Lower lobe of right lung (tissue), 2 donors: Measurements from ENCODE around the gene PDLIM5. TPM values are rescaled to one million over a fixed set of nuclear protein-coding genes. Genes with fewer than 3 reads are reported as not detected.

ENCODE experiments used
- ATAC-seq, 2 donors: fragments of 200-7000 bp; cut with Tn5 transposase; one replicate each; pipeline ENCODE4 v1.9.1; 2020 to 2022; ENCODE audit warnings: mild to moderate bottlenecking in 2 of 2, moderate library complexity in 2 of 2
- DNase-seq: peaks from one replicate; pipeline ENCODE4 v3.0.0-alpha.2; 2020
- H3K27ac ChIP-seq: fragments of 200-600 bp; one replicate; pipeline ENCODE4 v1.8.0; 2022
- H3K27me3 ChIP-seq: fragments of 200-600 bp; one replicate; pipeline ENCODE4 v1.8.0; 2022; ENCODE audit warnings: low read depth
- H3K36me3 ChIP-seq: fragments of 200-600 bp; one replicate; pipeline ENCODE4 v1.8.0; 2022; ENCODE audit warnings: mild to moderate bottlenecking
- H3K4me1 ChIP-seq: fragments of 200-600 bp; one replicate; pipeline ENCODE4 v1.8.0; 2022
- H3K4me3 ChIP-seq: fragments of 200-600 bp; one replicate; pipeline ENCODE4 v1.8.0; 2022; ENCODE audit warnings: mild to moderate bottlenecking
- H3K9me3 ChIP-seq: fragments of 200-600 bp; one replicate; pipeline ENCODE4 v1.8.0; 2022
- intact Hi-C: fragments of 100-400 bp; cut with DNase I; formaldehyde crosslinking; loops from one replicate; pipeline ENCODE4 v1.11.0; 2022
- total RNA-seq: library from RNA; stranded (reverse); fragmentation: NEBNext Ultra II Directional; extraction: Animal tissue kit (Norgen Biotek cat#: 25700); gene quantifications from one replicate; pipeline ENCODE4 v1.2.1, GENCODE V29; 2021
- TF ChIP-seq, protein P1 (sequence below): fragments of 200-600 bp; IDR thresholded peaks from one replicate; pipeline ENCODE4 v1.8.0; 2022; ENCODE audit warnings: antibody characterized with exemption, mild to moderate bottlenecking
- donor health status: DM: no; HTN: yes; CAD: no; lungs with severe emphysema.

The PDLIM5 gene
- total RNA-seq, 1 donor from 2014 or later, result 75.8 TPM

DNA sequence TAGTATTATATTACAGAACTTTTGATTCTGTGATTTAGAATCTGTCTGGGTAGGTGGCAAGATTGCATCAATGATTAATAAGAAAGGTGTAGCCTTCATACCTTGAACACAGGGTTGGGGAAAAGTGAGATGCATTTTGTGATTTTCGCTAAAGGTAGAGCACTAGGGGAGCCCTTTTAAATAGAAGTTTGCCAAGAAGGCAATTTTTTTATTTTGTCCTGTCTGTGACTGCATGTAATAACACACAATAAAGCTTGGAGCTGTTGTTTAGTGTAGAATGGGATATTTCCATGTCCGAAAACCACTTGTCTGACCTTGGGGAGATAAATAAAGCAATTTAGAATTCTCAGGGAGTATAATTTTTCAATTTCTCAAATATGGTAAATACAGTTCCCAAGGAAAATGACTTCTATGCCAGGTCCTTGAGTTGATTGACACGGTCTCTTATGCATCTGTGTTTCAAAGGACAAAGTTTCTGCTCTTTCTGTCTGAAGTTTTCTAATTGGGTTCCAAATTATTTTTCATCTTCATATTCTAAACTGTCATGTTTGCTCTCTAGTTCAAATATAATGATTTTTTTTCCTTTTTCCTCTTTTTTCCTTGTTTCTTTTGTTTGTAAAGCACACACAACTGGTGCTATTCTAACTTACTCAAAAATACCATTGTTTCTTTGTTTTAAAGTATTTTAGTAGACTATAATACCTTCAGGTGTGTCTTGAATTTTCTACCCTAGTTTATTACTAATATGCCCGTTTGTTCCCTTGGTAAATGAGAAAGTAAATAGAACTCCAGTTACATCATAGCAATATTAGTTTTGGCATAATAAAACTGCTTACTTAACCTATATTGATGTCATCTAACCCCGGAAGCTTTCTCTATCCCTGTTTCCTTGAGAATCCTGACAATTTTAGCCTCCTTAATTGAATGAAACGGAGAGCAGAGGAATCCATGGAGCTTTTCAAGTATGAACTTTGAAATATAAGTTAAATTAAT, 218.2 kb downstream of the PDLIM5 start:
- peaks cover 2% of the 10 kb centered on the region for H3K36me3 ChIP-seq
- no peak overlapping the region for H3K27ac ChIP-seq
- TF ChIP-seq, protein P1, sequence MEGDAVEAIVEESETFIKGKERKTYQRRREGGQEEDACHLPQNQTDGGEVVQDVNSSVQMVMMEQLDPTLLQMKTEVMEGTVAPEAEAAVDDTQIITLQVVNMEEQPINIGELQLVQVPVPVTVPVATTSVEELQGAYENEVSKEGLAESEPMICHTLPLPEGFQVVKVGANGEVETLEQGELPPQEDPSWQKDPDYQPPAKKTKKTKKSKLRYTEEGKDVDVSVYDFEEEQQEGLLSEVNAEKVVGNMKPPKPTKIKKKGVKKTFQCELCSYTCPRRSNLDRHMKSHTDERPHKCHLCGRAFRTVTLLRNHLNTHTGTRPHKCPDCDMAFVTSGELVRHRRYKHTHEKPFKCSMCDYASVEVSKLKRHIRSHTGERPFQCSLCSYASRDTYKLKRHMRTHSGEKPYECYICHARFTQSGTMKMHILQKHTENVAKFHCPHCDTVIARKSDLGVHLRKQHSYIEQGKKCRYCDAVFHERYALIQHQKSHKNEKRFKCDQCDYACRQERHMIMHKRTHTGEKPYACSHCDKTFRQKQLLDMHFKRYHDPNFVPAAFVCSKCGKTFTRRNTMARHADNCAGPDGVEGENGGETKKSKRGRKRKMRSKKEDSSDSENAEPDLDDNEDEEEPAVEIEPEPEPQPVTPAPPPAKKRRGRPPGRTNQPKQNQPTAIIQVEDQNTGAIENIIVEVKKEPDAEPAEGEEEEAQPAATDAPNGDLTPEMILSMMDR, result no peak
- DNase-seq (no peak), ATAC-seq (no peak)
- no peaks in the 10 kb centered on the region for H3K9me3 ChIP-seq
- H3K27me3 ChIP-seq, result no peaks in the 10 kb centered on the region
- H3K4me3 ChIP-seq, result no peak overlapping the region
- H3K4me1 ChIP-seq, result no peaks in the 10 kb centered on the region
- intact Hi-C loops, result no loop called here

DNA sequence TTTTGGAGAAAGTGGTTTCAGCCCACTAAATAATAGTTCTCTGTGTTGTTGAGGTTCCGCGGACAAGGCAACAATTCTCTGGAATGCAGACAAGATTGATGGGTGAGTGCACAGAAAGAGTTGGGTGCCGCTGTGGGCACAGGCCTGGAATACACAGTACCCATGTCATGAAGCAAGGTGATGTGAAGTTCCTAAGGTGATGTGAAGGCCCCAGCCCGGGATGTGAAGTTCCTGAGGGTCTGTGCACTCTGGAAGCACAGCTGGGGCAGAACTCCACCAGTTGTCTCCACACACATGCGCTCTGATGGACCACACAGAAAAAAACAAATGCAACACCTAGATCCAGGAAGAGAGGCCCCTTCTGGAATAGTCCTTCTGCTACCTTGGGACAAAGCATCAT, 219.4 kb downstream of the PDLIM5 start:
- no peak for ATAC-seq
- DNase-seq, result no peak
- no peak overlapping the region for H3K27ac ChIP-seq
- intact Hi-C loops, result no loop called here
- no peaks in the 10 kb centered on the region for H3K4me1 ChIP-seq
- no peak overlapping the region for H3K4me3 ChIP-seq
- H3K27me3 ChIP-seq, result no peaks in the 10 kb centered on the region
- H3K36me3 ChIP-seq, result no peaks in the 10 kb centered on the region
- no peaks in the 10 kb centered on the region for H3K9me3 ChIP-seq
- TF ChIP-seq, protein P1, result no peak

DNA sequence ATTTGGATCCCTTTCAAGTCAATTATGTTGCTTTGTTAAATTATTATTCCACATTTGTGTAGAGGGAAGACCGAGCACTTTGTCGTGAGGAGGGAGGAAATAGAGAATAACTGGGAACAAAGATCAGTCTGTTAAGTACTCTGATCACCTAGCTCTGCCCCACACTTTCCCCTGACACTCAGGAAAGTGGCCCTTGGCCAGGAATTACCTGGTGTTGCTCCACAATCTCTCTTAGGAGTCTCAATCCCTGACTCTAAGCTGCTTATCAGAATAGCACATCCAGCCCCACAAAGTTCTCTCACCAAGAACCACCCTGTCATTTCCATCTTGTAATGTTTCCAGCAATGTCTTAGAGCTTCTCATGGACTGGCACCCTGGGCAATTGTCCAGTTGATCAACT, 222.2 kb downstream of the PDLIM5 start:
- ATAC-seq (no peak), DNase-seq (no peak)
- Histone ChIP-seq H3K27ac (no peak overlapping the region), H3K4me1 (no peaks in the 10 kb centered on the region), H3K27me3 (no peaks in the 10 kb centered on the region), H3K4me3 (no peak overlapping the region), H3K9me3 (no peaks in the 10 kb centered on the region), H3K36me3 (no peaks in the 10 kb centered on the region)
- intact Hi-C loops, result no loop called here
- TF ChIP-seq, protein P1, result no peak

DNA sequence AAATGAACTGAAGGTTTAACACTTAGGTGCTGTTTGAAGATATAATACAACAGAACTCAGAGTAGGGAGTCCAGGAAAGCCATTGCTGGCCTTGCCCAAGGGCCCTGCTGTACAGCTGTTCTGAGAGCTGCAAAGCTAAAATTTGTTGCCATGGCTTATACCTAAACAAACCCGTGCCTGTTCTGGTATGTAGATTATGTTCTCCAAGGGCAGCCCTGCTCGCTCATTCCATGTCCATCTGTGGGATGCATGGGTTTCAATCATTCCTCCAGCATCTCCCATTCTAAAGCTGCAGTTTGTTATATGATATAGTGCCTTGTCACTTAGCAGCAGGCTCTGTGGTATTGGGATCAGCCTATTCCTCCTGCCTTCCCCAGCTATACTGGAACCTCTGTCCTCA, 225.2 kb downstream of the PDLIM5 start:
- Histone ChIP-seq H3K27me3 (no peaks in the 10 kb centered on the region), H3K4me3 (no peak overlapping the region), H3K36me3 (no peaks in the 10 kb centered on the region), H3K4me1 (no peaks in the 10 kb centered on the region), H3K9me3 (no peaks in the 10 kb centered on the region), H3K27ac (no peak overlapping the region)
- intact Hi-C loops, result no loop called here
- TF ChIP-seq, protein P1, result no peak
- ATAC-seq (peak in 1 of 2 donors; percentile 37), DNase-seq (no peak)

DNA sequence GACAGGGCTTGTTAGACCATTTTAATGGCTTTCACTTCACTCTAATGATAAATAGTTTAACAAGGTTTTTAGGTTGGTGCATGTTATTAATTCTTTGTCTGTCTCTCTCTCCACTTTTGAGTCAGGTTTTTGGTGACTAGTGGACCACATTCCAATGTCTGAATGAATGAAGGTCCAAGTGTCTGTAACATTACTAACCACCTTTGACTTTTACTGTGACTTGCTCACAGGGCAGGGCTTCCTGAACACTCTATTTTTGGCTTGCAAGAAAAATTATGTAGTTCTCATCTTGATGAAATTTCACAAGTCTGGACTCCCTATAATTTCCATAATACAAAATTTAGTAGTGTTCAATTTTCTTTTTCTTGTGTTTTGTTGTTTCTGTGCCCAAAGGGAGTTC, 227.2 kb downstream of the PDLIM5 start:
- intact Hi-C loops, result no loop called here
- Histone ChIP-seq H3K4me3 (no peak overlapping the region), H3K27me3 (no peaks in the 10 kb centered on the region), H3K27ac (no peak overlapping the region), H3K9me3 (no peaks in the 10 kb centered on the region), H3K36me3 (no peaks in the 10 kb centered on the region), H3K4me1 (no peaks in the 10 kb centered on the region)
- ATAC-seq (no peak), DNase-seq (no peak)
- TF ChIP-seq, protein P1, result no peak
